NCI-H526 treated with DMSO at 0.1 percent for 48 hours (cell line): ENCODE measurements around the gene JADE1.

Source experiments
- DNase-seq: peaks from one replicate; lab custom pipeline; 2025; lab: John Stamatoyannopoulos, UW

The JADE1 gene

DNA sequence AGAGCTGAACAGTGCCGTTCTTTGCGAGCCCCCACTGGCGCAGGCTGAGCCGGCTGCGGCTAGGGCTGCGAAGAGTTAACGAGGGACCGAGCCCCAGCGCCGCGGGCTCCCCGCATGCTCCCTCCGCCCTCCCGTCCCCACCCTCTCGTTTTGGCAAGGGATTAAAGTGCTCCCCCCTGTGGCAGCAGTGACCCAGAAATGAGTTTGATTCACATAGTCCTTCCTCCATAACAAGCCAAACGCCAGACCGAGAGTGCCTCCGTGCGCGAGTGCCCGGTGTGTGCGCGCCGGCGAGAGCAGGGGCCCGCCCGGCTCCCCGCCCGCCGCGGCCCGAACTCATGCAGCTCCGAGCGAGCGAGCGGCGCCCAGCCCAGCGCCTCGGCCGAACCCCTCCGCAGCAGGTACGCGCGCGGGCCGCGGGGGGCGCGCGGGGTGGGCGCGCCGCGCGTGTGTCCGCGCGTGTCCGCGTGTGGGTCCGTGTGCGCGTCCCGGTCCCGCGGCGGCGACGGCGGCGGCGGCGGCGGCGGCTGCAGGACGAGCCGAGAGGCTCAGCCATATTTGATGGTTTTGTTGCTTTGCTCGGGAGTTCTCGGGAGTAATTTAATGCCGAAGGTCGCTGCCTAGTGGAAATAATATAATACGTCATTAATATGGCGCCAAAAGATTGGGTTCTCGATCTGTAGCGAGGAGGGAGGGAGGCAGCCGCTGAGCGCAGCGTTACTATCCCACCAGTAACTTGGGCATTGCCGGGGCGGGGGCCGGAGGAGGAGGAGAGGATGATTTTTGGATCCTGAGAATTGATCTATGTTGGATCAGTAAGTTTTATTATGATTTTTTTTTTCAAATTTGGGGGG is at the start of gene JADE1:
Gene JADE1, plus strand, starts transcription at position 224 of the 854 bp plus-strand sequence. CDS start 22,059 bp downstream, outside the sequence.
- peak; percentile 91 for DNase-seq

DNA sequence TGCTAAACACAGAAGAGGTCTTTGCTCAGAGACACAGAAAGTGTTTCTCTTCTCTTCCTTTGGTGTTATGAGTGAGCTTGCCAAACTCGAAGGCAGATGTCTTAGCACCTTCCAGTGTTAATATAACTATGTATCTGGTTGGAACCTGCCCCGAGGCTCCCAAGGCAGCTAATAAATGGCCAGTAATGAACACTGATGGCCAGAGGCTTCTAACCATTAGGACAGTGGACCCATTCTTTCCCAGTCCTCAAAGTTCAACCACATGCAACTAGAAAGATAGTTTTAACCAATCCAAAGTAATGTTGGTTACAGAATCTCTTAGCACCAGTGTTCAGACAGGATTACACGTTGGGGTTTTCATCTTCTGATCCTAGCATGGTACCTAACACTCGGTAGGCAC is 42.7 kb upstream of the JADE1 start:
- no peak for DNase-seq

DNA sequence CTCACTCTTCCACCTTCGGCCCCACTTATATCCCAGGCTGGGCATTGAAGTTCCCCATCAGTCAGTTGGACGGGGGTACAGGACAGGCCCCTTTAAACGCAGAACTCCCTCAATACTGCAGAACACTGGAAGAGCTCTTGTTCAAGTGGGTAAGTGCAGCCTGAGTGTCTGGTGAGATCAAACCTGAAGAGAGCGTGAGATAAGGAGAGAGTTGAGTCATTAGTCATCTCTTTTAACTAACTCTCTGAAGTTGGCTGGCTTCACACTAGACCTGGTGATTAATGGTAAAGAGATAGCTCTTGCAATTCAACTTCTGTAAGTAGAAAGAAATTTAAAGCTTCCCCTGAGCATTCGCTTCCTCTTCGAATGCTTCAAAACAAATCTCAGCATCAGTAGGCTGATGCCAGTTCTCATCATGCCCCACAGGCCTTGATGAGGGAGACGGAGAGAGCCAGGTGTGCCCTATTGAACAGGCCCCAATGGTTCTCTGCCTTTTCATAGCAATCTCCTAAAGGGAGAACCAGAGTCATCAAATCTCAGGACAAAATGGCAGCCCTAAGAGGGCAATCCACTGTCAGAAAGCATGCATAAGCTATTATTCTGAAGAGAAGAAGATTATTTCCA is 41.0 kb upstream of the JADE1 start:
- no peak for DNase-seq

DNA sequence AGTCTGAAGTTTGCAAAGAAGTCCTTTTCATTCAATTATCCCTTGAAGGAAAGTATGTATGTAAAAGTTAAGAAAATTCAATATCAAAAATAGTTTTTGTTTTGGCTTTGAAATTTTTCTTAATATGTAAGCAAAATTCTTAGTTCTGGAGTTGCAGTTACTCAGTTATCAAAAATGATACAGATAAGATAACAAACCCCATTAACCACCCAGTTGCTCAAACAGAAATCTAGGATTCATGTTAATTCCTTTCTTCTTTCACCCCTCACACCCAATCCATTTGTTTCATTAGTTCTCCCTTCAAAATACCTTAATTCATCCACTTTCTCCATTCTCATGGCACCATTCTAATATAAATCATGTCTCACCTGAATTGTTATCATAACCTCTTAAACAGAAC is 40.5 kb upstream of the JADE1 start:
- DNase-seq, result no peak

DNA sequence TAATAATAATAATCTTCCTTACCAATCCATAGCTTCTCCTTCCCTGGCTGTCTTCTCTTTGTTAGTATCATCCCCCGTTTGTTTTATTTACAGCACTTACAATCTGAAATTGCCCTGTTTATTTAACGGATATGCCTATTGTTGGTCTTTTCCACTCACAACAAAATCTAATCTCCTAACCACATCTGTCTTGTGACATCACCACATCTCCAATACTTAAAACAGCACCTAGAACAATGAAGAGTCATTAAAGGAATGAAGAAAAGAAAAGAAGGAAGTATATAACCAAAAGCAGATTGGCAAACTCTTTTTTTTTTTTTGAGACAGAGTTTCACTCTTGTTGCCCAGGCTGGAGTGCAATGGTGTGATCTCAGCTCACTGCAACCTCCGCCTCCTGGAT is 38.7 kb upstream of the JADE1 start:
- no peak for DNase-seq

DNA sequence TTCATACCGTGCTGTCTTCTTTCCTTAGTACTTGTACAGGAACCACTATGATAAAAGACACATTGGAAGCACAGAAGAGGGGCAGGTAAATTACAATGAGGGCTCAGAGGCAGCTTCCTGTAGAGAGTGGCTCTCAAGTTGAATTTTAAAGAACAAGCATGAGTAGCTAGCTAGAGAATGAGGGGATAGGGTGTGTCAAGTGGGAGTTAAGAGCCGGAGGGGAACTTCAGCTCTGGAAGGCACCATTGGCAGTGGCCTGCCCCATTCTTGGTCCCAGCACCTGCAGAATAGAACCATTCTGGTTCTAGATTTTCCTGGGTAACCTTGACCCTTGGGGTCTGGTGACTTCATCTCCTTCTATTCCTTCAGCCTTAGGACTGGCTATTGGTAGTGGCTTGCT is 34.0 kb upstream of the JADE1 start:
- DNase-seq, result no peak

DNA sequence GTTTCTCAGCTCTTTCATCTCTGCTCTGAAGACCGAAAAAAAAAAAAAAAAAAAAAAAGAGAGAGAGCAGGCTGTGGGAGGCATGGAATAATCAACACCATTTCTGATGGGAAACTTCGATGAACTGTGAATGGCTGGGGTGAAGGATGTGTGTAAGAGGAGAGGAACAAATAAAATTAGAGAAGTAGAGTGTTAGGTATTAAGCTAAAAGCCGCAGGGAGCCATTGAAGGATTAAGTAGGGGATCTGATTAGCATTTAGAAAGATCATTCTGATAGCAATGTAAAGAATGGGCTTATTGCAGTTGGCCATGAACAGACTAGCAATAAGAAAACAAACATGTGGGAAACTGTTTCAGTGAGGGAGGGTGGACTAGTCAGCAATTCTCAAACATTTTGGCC is 33.6 kb upstream of the JADE1 start:
- DNase-seq, result no peak

DNA sequence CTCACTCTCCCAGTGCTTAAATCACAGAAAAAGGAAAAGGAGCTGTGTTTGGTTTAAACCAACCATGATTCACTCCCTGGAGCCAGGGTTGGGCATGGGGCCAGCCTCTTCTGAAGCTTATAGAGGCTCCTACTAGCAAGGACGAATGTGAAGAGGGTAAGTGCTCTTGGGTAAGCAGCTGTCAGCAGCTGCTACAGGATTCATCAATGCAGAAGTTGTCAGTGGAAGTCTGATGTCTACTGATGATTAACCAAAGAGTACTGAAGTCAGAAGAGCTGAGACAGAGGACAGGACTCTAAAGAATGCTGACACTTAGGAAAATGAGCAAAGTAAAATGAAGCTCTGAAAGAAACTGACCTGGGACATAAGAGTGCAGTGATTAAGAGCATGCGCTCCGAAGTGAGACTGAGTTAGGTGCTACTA is 32.7 kb upstream of the JADE1 start:
- no peak for DNase-seq

DNA sequence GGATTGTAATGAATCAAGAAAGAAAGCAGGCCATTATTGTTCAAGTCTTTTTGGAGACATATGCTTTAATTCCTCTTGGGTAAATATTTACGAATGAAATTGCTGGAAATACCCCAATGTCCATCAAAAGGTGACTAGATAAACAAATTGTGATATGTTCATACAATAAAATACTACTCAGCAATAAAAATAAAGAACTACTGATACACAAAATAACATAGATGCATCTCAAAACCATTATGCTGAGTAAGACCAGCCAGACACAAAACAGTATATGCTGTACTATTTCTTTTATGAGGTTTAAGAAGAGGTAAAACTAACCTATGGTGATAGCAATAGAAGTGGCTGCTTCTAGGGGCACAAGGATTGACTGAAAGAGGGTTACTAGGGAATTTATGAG is 28.8 kb upstream of the JADE1 start:
- DNase-seq, result no peak

DNA sequence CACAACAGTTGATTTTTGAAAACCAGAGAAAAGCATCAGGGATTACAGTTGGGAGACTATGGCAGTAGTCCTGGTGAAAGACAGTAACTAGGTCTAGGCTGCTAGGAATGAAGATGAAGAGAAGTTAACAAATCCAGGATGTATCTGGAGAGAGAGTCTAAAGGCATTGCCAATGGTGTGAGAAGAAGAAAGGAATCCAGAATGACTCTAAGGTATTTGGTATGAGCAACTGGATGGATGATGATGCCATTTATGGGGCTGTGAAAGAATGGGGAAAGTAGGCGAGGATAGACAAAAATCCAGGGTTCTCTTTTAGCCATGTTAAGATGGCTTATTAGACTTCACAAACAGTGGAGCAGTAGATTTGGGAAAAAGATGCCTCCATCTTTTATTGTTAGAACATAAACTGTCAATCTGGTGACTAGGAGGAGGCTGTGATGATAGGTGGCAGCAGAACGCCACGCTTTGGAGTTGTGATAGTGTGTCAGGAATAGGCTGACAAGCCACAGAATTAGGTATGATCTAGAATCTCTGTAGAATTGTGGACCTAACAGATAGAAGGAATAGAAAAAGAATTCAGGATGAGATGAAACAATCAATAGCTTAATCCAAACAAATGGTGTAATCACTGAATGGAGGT is 27.3 kb upstream of the JADE1 start:
- peak; percentile 5 for DNase-seq

DNA sequence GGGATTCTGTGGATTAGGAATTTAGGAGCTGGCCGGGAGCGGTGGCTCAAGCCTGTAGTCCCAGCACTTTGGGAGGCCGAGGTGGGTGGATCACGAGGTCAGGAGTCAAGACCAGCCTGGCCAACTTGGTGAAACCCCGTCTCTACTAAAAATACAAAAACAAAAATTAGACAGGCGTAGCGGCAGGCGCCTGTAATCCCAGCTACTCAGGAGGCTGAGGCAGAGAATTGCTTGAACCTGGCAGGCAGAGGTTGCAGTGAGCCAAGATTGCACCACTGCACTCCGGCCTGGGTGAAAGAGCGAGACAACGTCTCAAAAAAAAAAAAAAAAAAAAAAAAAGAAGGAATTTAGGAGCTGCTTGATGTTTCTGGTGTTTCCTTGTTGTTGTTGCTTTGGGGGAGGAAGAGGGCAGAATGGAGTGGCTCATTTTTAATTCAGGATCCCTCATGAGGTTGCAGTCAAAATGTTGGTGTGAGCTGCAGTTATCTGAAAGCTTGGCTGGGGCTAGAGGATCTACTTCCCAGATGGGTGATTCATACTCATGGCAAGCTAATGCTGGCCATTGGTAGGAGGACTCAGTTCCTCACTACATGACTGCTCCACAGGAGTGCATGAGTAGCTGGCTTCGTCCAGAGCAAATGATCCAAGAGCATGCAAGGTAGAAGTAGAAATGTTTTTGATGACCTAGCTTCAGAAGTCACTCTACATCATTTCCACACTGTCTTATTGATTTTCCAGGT is 26.5 kb upstream of the JADE1 start:
- DNase-seq, result no peak

DNA sequence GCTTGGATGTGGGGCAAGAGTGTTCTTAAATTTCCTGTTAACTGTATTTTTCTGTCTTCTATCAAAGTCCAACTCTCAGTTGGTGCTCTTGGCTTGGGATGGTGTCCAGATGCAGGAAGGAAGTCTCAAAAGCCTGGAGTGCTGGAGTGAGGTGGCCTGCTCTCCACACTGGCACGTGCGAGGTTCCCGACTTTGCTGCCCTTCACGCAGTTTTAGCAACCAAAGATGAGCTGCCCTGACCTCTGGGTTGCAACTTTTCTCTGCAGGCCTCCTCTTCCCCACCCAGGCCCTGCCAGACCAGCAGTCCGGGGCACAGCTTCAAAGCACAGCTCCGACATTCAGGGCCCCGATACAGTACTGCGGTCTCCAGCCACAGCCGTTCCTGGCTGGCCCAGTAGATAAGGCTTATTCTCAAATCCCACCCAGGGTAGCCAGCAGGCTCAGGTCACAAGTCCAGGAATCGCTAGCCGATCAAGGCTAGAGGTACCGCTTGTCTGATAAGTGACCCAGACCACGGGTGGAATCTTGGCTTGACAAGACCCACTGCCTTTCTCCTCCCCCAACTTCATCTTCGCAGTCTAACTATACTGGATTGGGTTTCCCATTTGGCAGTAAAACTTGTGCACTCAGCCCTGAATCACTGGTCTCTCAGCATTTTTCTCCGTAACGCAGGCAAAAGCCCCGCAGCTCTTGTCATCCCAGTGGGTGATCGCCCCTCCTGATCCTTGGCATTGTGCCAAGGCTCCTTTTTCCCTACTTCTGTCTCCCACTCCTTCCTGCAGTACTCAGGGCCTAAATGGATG is 21.8 kb upstream of the JADE1 start:
- DNase-seq, result no peak

DNA sequence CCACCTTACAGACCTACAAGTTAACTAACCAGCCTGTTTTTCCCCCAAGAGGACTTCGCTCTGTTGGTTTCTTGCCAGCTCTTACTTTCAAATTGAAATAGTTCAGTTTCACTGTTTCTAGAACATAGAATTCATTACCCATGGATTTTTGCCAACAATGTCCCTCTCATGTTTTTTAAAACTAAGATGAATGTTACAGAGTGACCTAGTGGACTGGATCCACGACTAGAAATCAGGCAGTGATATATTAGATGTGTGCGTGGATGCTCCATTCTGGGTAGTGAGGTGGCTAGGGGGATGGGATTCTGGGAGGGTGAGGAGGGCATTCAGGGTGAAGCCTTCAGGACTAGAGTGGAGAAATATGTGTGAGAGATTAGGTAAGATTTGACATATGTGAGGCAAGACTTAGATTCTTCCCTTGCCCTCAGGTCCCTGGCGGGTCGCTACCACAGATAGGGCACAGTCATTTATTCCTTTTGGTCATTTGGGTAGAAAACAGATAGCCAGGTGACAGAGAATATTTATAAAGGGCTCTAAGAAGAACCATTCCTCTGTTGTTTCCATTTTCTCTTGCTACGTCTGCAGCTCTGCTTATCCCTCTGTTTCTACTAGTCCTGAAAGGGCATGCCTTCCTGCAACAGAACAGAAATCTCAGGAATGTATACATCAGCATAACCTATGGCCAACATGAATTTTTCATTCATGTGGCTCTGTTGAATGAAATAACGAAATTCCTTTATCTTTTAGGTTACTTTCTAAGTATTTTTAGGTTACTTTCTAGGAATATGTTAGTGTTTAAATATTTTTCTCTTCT is 15.4 kb upstream of the JADE1 start:
- no peak for DNase-seq

DNA sequence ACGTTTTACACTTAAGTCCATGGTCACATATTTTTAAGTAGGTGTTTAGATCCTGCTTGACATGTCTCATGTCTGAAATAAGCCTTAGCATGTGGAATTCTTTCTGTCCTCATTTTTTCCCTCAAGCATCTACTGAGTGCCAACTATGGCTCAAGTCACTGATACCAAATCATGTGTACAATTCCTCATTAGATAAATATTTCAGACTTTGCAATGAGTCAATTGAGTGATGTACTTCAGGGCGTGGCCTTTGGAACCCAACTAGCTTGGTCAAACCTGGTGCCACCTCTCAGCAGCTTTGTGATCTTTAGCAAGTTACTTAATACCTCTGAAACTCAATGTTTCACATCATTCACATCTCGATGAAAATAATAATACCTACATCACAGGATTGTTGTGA is 12.6 kb upstream of the JADE1 start:
- DNase-seq, result no peak

DNA sequence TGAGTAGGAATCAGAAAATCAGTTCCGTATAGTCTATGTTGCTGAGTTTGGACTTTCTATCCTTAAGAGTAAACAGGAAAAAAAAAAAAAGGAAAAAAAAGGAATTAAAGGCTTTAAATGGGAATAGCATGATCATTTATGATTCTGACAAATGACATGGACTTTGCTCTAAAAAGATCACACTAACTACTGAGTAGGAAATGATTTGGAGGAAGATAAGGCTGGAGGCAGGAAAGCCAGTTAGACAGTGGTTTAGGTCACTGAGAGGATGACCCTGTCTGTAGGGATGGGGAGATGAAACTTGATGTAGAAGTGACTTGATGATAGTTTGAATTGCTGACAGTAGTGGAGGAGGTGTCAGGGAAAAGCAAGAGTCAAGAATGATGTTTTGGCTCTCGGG is 9.2 kb upstream of the JADE1 start:
- DNase-seq, result no peak

DNA sequence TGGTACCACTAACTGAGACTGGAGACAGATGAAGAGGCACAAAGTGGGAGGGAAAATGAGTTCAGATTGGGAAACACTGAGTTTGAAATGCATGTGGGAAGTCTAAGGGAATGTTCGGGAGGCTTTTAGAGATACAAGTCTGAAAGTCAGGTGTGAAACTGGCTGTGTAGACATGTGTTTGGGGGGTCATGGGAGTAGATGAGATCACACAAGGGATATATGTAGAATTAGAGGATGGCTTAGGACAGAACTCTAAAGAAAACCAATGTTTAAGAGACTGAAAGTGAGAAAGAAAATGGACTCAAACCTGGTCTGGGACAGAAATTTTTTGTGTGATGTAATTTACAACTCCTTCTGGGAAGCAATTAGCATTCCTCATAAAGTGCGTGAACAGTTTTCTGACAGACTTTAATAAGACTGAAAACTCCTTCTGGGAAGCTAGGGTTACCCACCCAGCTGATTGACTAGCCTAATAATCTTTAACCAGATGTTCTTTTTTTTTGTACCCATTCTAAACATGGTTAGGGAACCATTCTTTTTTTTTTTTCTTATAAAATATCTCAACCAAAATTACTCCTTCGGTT is 8.7 kb upstream of the JADE1 start:
- no peak for DNase-seq

DNA sequence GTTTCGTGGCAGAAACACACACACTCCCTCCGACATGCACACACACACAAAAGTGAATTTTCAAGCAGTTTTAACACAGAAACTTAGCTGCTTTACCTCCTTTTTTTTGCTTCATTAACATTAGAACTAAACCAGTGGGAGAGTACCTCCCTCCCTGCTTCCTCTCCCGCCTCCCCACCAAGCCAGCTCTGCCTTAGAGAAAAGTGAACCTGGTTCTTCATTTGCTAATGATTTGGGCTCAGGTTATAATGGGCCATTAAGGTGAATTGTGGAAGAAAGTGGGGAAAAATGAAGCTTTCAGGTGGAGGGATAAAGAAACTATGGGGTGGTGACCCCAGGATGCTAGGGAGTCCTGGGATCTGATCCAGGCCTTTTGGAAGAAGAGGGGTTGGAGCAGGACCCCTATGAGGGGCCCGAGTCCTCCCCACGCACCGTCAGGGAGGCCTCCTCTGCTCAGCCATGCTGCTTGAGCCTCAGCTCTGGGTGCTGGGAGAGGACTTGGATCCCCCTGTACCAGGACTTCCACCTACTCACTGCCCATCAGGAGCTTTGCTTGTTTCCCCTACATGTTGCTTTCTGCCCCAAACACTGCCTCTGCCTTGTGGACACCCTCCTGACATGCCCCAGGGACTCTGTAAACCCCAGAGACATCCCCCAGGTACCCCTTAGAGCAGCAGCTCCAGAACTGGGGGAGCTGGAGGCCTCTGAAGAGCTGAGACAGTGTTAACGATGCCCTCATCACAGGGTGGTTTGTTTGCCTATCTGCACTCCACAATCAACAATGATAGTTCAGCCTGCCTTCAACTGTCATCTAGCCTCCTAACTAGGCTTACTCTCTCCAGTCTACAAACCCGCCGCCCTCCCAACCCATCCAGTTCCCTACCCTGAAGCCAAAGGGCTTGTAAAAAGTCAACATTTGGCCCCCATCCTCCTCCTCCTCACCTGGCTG is 6.5 kb upstream of the JADE1 start:
- DNase-seq, result no peak

DNA sequence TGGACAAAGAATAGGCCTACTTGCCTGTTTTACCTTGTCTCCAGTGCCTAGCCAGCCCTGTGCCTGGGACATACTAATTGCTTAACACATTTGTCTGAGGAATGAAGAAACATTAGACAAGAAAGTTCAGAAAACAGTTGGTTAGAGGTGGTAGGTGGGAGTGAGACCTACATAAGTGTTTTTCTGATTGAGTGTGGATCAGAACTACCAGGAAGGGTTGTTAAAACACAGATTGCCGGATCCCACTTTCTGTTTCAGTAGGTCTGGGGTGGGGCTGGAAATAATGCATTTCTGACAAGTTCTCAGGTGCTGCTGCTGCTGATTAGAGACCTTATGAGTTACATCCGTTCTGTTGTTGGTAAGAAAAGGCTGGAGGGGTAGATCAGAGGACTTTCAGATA is 5.7 kb upstream of the JADE1 start:
- no peak for DNase-seq

DNA sequence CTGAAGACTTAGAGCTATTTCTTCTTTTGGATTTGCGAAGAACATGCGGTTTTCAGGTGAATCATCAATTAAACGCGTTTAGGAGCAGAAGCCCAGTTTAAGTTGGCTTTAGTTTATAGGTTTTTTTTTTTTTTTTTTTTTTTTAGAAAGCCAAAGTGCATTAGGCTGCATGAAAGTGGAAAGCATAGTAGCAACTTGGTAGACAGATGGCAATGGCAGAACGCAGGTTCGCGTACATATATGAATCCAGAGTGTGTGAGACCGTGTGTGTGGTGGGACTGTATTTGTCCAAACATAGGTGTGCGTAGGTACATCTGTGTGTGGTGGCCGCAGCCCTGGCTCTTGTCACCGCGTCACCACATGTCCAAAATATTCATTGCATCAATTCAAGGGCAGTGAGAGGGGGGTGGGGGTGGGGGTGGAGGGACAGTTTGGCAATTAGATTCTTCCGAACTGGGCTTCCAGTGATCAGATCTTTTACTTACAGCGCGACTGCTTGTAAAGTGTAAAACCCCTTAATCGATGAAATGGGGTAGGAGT is 901 bp downstream of the JADE1 start:
- DNase-seq, result peak; percentile 74
